Coronary artery (tissue), 2 donors: Measurements from ENCODE around the gene ZNF280D.

Source experiments
- DNase-seq: peaks from one replicate; pipeline ENCODE4 v3.0.0-alpha.2; 2017; ENCODE audit warnings: low spot score
- H3K27ac ChIP-seq, 2 donors: fragments of 200-600 bp; sonication (generic); one replicate each; pipeline ENCODE4 v1.5.1; 2016 to 2019
- H3K4me3 ChIP-seq: fragments of 200-600 bp; sonication (generic); 2 replicates; pipeline ENCODE4 v1.5.1; 2016; ENCODE audit warnings: mild to moderate bottlenecking, moderate library complexity
- CTCF ChIP-seq: fragments of 200-600 bp; sonication (generic); IDR thresholded peaks from one replicate; pipeline ENCODE4 v1.5.1; 2019; ENCODE audit warnings: antibody characterized with exemption

The ZNF280D gene

DNA sequence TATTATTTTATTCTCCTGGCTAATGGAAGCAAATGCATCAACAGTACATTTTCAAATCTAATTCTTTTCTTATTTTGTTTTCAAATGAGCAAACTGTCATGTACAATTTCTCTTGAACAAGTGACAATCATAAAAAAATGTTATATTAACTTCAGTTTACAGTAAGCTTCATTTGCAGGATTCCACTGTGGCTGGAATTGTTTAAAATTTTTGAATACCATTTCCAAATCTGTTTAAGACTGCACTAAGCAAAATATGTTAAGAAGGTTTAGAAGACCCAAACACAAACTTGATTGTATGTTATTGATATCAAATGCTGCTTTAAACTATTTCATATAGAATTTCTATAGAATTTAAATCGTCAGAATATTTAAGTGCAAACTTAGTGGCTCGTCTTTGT is 92.8 kb downstream of the ZNF280D start:
- H3K27ac ChIP-seq = no peak overlapping the region
- no peak for TF ChIP-seq CTCF
- no peak overlapping the region for H3K4me3 ChIP-seq
- DNase-seq = no peak

DNA sequence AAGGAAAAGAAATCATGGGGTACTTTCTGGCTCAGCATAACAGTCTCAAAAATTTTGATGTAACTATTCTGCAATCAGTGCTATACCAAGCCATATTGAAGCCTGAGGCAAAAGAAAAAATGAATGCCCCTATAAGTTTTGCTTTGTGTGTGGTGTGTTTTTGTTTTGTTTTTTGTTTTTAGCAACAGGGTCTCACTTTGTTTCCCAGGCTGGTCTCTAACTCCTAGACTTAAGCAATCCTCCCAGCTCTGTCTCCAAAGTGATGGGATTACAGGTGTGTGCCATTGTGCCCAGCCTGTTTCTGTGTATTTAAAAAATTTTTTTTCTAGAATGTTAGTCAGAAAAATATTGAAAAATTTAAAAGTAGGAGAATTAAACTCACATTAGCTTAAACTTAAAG is 93.2 kb downstream of the ZNF280D start:
- H3K4me3 ChIP-seq = no peak overlapping the region
- no peak for TF ChIP-seq CTCF
- no peak for DNase-seq
- H3K27ac ChIP-seq = no peak overlapping the region

GRCh38 chr15:56639631-56640030 is 93.7 kb downstream of the ZNF280D start:
- no peak for TF ChIP-seq CTCF
- no peak overlapping the region for H3K4me3 ChIP-seq
- no peak for DNase-seq

DNA sequence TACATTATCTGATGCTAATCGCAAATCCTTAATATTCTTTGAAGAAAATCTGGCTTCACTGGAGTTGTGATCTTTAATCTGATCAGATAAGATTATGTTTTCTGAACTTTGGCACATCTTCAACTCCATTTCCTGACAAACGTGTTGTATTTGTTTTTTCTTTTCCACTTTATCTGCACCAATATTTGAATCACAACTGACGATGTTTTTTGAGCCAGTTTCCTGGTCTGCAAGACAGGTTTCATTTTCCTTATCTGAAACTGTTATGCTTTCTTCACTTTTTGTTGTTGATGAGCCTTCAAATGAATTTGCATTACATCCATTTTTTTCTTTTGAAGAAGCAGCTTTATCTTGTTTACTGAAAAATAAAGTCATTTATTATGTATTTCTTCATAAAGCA is 101.5 kb downstream of the ZNF280D start:
- TF ChIP-seq CTCF = no peak
- no peak overlapping the region for H3K4me3 ChIP-seq
- DNase-seq = no peak
- no peak overlapping the region for H3K27ac ChIP-seq

More at GRCh38 chr15:56639631-56640030, 93.7 kb downstream of the ZNF280D start:
- H3K27ac ChIP-seq = no peak overlapping the region

DNA sequence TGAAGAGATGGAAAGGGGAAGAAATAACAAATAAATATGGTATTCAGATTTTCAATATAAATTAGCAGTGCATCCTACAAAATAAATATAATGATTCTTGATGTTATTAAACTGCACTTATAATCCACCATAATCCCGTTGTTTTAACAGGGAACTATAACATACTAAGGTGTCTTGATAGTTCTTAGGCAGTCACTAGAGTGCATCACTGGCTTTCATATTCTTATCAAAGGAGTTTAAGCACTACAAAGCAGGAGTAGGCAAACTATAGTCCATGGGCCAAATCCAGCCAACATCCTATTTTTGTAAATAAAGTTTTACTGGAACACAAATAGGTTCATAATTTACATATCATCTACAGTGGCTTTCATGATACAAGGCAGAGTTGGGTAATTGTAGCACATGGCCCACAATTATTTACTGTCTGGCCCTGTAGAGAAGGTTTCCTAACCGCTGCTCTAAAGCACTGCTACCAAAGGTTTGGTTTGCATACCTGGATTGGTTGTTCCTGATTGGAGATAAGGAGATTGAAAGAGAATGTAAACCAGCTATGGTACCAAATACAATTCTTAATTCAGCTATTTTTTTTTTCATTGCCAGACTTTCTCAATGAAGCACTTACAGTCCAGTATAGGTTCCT is 104.3 kb downstream of the ZNF280D start:
- H3K27ac ChIP-seq = no peak overlapping the region
- no peak for TF ChIP-seq CTCF
- no peak for DNase-seq

DNA sequence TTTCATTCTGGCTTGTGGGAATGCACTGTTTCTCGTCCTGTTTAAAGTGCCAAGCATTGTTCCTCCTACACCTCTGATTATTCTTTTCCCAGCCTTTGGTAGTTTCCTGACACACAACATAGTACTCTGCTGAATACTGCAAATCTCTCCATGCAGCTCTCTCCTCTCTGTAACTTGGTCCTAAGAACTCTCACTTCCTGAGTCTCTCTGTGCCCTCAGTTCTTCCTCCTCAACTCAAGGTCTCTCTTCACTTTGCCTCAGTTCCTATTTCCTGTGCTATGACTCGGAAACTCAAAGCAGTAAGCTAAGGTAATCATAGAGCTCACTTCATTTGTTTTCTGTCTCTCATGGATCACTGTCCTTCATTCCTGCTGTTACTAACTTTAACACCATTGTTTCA is 113.4 kb downstream of the ZNF280D start:
- TF ChIP-seq CTCF = no peak
- Histone ChIP-seq H3K27ac (no peak overlapping the region), H3K4me3 (no peak overlapping the region)
- DNase-seq = no peak

More for the DNA sequence above, 104.3 kb downstream of the ZNF280D start:
- H3K4me3 ChIP-seq = no peak overlapping the region

GRCh38 chr15:56617628-56618027 is 115.7 kb downstream of the ZNF280D start:
- no peak for TF ChIP-seq CTCF
- DNase-seq = no peak
- H3K4me3 ChIP-seq = no peak overlapping the region
- H3K27ac ChIP-seq = no peak overlapping the region
